AG10803 (cell line): ENCODE data around the gene FOXP2.
"Not testable (repeated sequence)": the region's sequence is repeated elsewhere in the genome, so short reads cannot be mapped to it uniquely, and the experiment has no call there.

Experiments
- DNase-seq: peaks from one replicate; pipeline ENCODE4 v3.0.0; 2010; ENCODE audit warnings: low read depth
- H3K4me3 ChIP-seq: 2 replicates; pipeline ENCODE4 v1.5.1; 2011; ENCODE audit warnings: mild to moderate bottlenecking, low read length, control low read depth
- CTCF ChIP-seq: conservative IDR thresholded peaks from 2 replicates; pipeline ENCODE4 v1.5.1; 2011; ENCODE audit warnings: mild to moderate bottlenecking, low read length, control low read depth, inconsistent platforms

FOXP2 gene

DNA sequence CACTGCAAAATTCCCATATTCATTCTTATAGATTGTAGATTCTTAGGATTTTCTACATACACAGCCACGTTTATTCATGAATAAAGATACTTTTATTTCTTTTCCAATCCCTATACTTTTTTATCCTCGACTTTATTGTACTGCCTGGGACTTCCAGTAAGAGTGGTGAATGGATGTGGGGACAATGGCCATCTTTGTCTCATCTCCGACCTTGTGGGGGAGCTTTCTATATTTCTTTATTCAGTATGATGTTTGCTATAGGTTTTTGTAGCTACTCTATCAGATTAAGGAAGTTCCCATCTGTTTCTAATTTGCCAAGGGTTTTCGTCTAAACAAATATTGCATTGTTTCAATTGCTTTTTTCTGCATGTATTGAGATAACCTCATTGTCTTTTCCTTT is 184.3 kb downstream of the FOXP2 start:
- DNase-seq = no peak
- no peak for TF ChIP-seq CTCF
- H3K4me3 ChIP-seq = no peak overlapping the region

- no peak overlapping the region for H3K4me3 ChIP-seq
- no peak for DNase-seq
- no peak for TF ChIP-seq CTCF
Measured at GRCh38 chr7:114606100-114606499, 191.5 kb downstream of the FOXP2 start.

DNA sequence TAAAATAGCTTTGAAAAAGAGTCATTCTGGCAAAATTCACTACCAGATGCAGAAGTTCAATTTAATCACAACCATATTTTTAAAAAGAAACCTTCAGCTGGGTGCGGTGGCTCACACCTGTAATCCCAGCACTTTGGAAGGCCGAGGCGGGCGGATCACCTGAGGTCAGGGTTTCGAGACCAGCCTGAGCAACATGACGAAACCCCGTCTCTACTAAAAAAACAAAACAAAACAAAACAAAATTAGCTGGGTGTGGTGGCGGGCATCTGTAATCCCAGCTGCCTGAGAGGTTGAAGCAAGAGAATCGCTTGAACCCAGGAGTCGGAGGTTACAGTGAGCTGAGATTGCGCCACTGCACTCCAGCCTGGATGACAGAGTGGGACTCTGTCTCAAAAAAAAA is 194.2 kb downstream of the FOXP2 start:
- DNase-seq, H3K4me3 ChIP-seq: not testable (repeated sequence)

- TF ChIP-seq CTCF = no peak
- H3K4me3 ChIP-seq = no peak overlapping the region
- no peak for DNase-seq
Measured at GRCh38 chr7:114620208-114620607, 205.6 kb downstream of the FOXP2 start.

- H3K4me3 ChIP-seq = no peak overlapping the region
- no peak for TF ChIP-seq CTCF
- DNase-seq = no peak
Measured at GRCh38 chr7:114622221-114622620, 207.6 kb downstream of the FOXP2 start.

DNA sequence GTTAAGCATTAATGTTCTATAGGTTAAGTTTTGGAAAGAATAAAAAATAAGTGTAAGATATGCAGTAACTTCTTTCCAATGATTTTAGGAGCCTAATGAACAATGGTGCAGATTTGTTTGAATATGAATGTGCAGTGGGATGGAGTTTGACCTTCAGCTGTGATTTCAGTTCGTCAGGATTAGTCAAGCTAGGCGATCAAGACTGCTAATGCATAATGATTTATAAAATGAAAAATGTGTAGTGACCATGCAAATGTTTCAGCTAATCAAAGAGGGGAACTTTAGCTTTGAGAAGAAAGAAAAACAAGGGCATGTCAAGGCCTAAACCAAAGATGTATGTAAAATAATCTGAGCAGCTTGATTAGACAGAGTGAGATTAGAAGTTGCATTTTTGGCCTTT is 208.5 kb downstream of the FOXP2 start:
- no peak for DNase-seq
- H3K4me3 ChIP-seq = no peak overlapping the region
- TF ChIP-seq CTCF = no peak

- no peak for TF ChIP-seq CTCF
- H3K4me3 ChIP-seq = no peak overlapping the region
- DNase-seq = no peak
Measured at GRCh38 chr7:114627231-114627630, 212.6 kb downstream of the FOXP2 start.

GRCh38 chr7:114628362-114628761 is 213.7 kb downstream of the FOXP2 start:
- DNase-seq = no peak

More at GRCh38 chr7:114628362-114628761, 213.7 kb downstream of the FOXP2 start:
- H3K4me3 ChIP-seq = no peak overlapping the region
- no peak for TF ChIP-seq CTCF
